Endodermal cell (in vitro differentiated cells): Measurements from ENCODE around the gene COL5A2. TPM values are rescaled to one million over a fixed set of nuclear protein-coding genes. Genes with fewer than 3 reads are reported as not detected.

Experiments
- DNase-seq: peaks from one replicate; pipeline ENCODE4 v3.0.0-alpha.2; 2017
- H3K27ac ChIP-seq: 2 replicates; pipeline ENCODE4 v1.5.1; 2013; ENCODE audit warnings: mild to moderate bottlenecking, low read depth, low read length, moderate library complexity
- H3K27me3 ChIP-seq: 2 replicates; pipeline ENCODE4 v1.6.1; 2013; ENCODE audit warnings: mild to moderate bottlenecking, low read length, moderate library complexity; ENCODE audit not compliant: insufficient read depth, control insufficient read depth, poor library complexity, severe bottlenecking
- H3K36me3 ChIP-seq: 2 replicates; pipeline ENCODE4 v1.7.0; 2013; ENCODE audit warnings: mild to moderate bottlenecking, low read length, moderate library complexity; ENCODE audit not compliant: control insufficient read depth, insufficient read depth
- H3K4me1 ChIP-seq: one replicate; pipeline ENCODE4 v1.7.0; 2013; ENCODE audit warnings: low read length; ENCODE audit not compliant: control insufficient read depth, insufficient read depth
- H3K4me3 ChIP-seq: 2 replicates; pipeline ENCODE4 v1.5.1; 2013; ENCODE audit warnings: mild to moderate bottlenecking, low read length, moderate library complexity
- H3K9ac ChIP-seq: 2 replicates; pipeline ENCODE4 v1.6.1; 2013; ENCODE audit warnings: mild to moderate bottlenecking, low read length, moderate library complexity; ENCODE audit not compliant: poor library complexity, severe bottlenecking; ENCODE audit errors: extremely low read depth
- H3K9me3 ChIP-seq: 2 replicates; pipeline ENCODE4 v1.6.1; 2013; ENCODE audit warnings: mild to moderate bottlenecking, low read length, moderate library complexity; ENCODE audit not compliant: control insufficient read depth
- H3K27ac Mint-ChIP-seq: 2 replicates; pipeline ENCODE4 v1.8.0; 2020; ENCODE audit warnings: mixed read lengths
- H3K27me3 Mint-ChIP-seq: 2 replicates; pipeline ENCODE4 v1.8.0; 2021; ENCODE audit warnings: mild to moderate bottlenecking, mixed read lengths; ENCODE audit not compliant: insufficient read depth
- H3K36me3 Mint-ChIP-seq: 2 replicates; pipeline ENCODE4 v1.8.0; 2020; ENCODE audit warnings: low read depth, mixed read lengths
- H3K4me1 Mint-ChIP-seq: 2 replicates; pipeline ENCODE4 v1.8.0; 2020; ENCODE audit warnings: mixed read lengths
- H3K4me3 Mint-ChIP-seq: 2 replicates; pipeline ENCODE4 v1.8.0; 2020; ENCODE audit warnings: mild to moderate bottlenecking, moderate library complexity, mixed read lengths
- H3K9me3 Mint-ChIP-seq: 2 replicates; pipeline ENCODE4 v1.8.0; 2020; ENCODE audit warnings: mild to moderate bottlenecking, mixed read lengths
- CTCF ChIP-seq: fragments of 200-600 bp; sonication (generic); conservative IDR thresholded peaks from 2 replicates; pipeline ENCODE4 v1.5.0; 2021; ENCODE audit warnings: antibody characterized with exemption, mild to moderate bottlenecking
- WGBS, 2 experiments: methylation state at CpG; one replicate each; pipeline versions ENCODE4 v1.1.5 to v1.1.7; 2013; ENCODE audit warnings: missing lambda C conversion rate in 2 of 2, mixed read lengths in 1 of 2; ENCODE audit not compliant: insufficient coverage in 1 of 2, insufficient read length in 1 of 2; 5-methylcytosine and 5-hydroxymethylcytosine counted together
- microRNA-seq: library from miRNA; unstranded; fragments of <30 nt; microRNA quantifications from one replicate; pipeline ENCODE4 v1.2.0, GENCODE V29; 2020; ENCODE audit warnings: borderline microRNAs expressed
- total RNA-seq, 2 donors: library from RNA; stranded (reverse); fragmentation: NEBNext Ultra II Directional in 1 of 2; extraction: Animal tissue kit (Norgen Biotek cat#: 25700) in 1 of 2; gene quantifications; 2 replicates in 1 of 2; 3 replicates in 1 of 2; pipeline ENCODE4 v1.2.1, GENCODE V29; 2021

The COL5A2 gene
- total RNA-seq, 2 donors from 2014 or later, result 117 to 153 TPM

- no peak overlapping the region for H3K4me3 ChIP-seq
- no peak for TF ChIP-seq CTCF
- no peak overlapping the region for H3K27ac ChIP-seq
- H3K27me3 ChIP-seq, result no peaks in the 10 kb centered on the region
- Mint-ChIP-seq H3K9me3 (no peaks in the 10 kb centered on the region), H3K4me3 (no peak overlapping the region), H3K36me3 (no peaks in the 10 kb centered on the region), H3K27me3 (no peaks in the 10 kb centered on the region), H3K4me1 (no peaks in the 10 kb centered on the region), H3K27ac (no peak overlapping the region)
- DNase-seq, result no peak
- no peaks in the 10 kb centered on the region for H3K4me1 ChIP-seq
- no peaks in the 10 kb centered on the region for H3K9me3 ChIP-seq
- WGBS, 2 experiments, result 86 to 91% methylated on average over 5 of the region's 5 CpGs
- H3K9ac ChIP-seq, result no peak overlapping the region
- H3K36me3 ChIP-seq, result no peaks in the 10 kb centered on the region
These were observed 194.9 kb downstream of the COL5A2 start for GRCh38 chr2:188984680-188985079.

GRCh38 chr2:188984065-188984491, 195.5 kb downstream of the COL5A2 start:
- peak; percentile 50 for TF ChIP-seq CTCF
- Histone ChIP-seq H3K27me3 (no peaks in the 10 kb centered on the region), H3K4me3 (no peak overlapping the region), H3K9ac (no peak overlapping the region), H3K36me3 (no peaks in the 10 kb centered on the region), H3K4me1 (no peaks in the 10 kb centered on the region), H3K9me3 (no peaks in the 10 kb centered on the region), H3K27ac (no peak overlapping the region)
- Mint-ChIP-seq H3K27me3 (no peaks in the 10 kb centered on the region), H3K27ac (no peak overlapping the region), H3K4me1 (no peaks in the 10 kb centered on the region), H3K4me3 (no peak overlapping the region), H3K36me3 (no peaks in the 10 kb centered on the region), H3K9me3 (no peaks in the 10 kb centered on the region)
- no peak for DNase-seq

GRCh38 chr2:188983427-188984064, 196.0 kb downstream of the COL5A2 start:
- Histone ChIP-seq H3K36me3 (no peaks in the 10 kb centered on the region), H3K4me1 (no peaks in the 10 kb centered on the region), H3K4me3 (no peak overlapping the region), H3K9me3 (no peaks in the 10 kb centered on the region), H3K9ac (no peak overlapping the region), H3K27me3 (no peaks in the 10 kb centered on the region), H3K27ac (no peak overlapping the region)
- DNase-seq, result no peak
- Mint-ChIP-seq H3K27ac (no peak overlapping the region), H3K36me3 (no peaks in the 10 kb centered on the region), H3K4me1 (no peaks in the 10 kb centered on the region), H3K27me3 (no peaks in the 10 kb centered on the region), H3K4me3 (no peak overlapping the region), H3K9me3 (no peaks in the 10 kb centered on the region)
- peak; percentile 76 for TF ChIP-seq CTCF
- WGBS, 2 experiments, result 81 to 89% methylated on average over 3 to 4 of the region's 4 CpGs

Small RNA genes within 50 kb of the gene (microRNA-seq; reads per million reads assigned to microRNA genes)
- gene MIR3129 (1.0 reads per million), gene MIR3606 (not detected)

Other genes starting within 250 kb of the COL5A2 start
- gene COL3A1, start 205.4 kb downstream of the COL5A2 start, total RNA-seq, result not detected